HG03196 (cell line): ENCODE results near the gene CDR2L.
"Not testable (repeated sequence)": the region's sequence is repeated elsewhere in the genome, so short reads cannot be mapped to it uniquely, and the experiment has no call there.

ENCODE experiments used
- ATAC-seq: cut with Tn5 transposase; IDR thresholded peaks from one replicate; pipeline ENCODE4 v1.9.1; 2021; ENCODE audit not compliant: unreplicated experiment

The CDR2L gene

GRCh38 chr17:74959826-74960515, 27.5 kb upstream of the CDR2L start:
- ATAC-seq, result no peak

GRCh38 chr17:74960570-74961342, 26.7 kb upstream of the CDR2L start:
- ATAC-seq, result no peak

GRCh38 chr17:74961657-74962350, 25.6 kb upstream of the CDR2L start:
- ATAC-seq, result no peak

GRCh38 chr17:74962622-74963394, 24.6 kb upstream of the CDR2L start:
- ATAC-seq, result no peak

- ATAC-seq, result no peak
Observed at GRCh38 chr17:74963656-74964055, 23.8 kb upstream of the CDR2L start.

- ATAC-seq, result no peak
Observed at GRCh38 chr17:74964246-74964761, 23.1 kb upstream of the CDR2L start.

- no peak for ATAC-seq
Observed at GRCh38 chr17:74964988-74965622, 22.3 kb upstream of the CDR2L start.

- ATAC-seq, result no peak
Observed at GRCh38 chr17:74968361-74968780, 19.1 kb upstream of the CDR2L start.

GRCh38 chr17:74969501-74969900, 17.9 kb upstream of the CDR2L start:
- not testable (repeated sequence) for ATAC-seq

- ATAC-seq, result no peak
Observed at GRCh38 chr17:74970395-74970794, 17.0 kb upstream of the CDR2L start.

GRCh38 chr17:74971069-74971841, 16.2 kb upstream of the CDR2L start:
- no peak for ATAC-seq

- ATAC-seq, result no peak
Observed at GRCh38 chr17:74971842-74972106, 15.7 kb upstream of the CDR2L start.

- ATAC-seq, result no peak
Observed at GRCh38 chr17:74972107-74972972, 15.1 kb upstream of the CDR2L start, which contains the start of gene HID1. Gene HID1 (minus strand): TSS chr17:74972759. CDS start chr17:74972656, 103 bp downstream.

GRCh38 chr17:74972973-74973328, 14.5 kb upstream of the CDR2L start:
- ATAC-seq, result no peak

GRCh38 chr17:74975943-74976342, 11.5 kb upstream of the CDR2L start:
- no peak for ATAC-seq

GRCh38 chr17:74977802-74978201, 9.6 kb upstream of the CDR2L start:
- ATAC-seq, result no peak

GRCh38 chr17:74978240-74978639, 9.2 kb upstream of the CDR2L start:
- ATAC-seq, result no peak

GRCh38 chr17:74979408-74980146, 7.9 kb upstream of the CDR2L start:
- no peak for ATAC-seq
